GM23338 (cell line): ENCODE results near the gene CBX8. TPM values are rescaled to one million over a fixed set of nuclear protein-coding genes. Genes with fewer than 3 reads are reported as not detected.

Experiments used
- ATAC-seq: fragments of 200-7000 bp; cut with Tn5 transposase; 3 replicates; pipeline ENCODE4 v1.9.1; 2020
- DNase-seq: peaks from one replicate; pipeline ENCODE4 v3.0.0-alpha.2; 2015; ENCODE audit warnings: low spot score
- H2AFZ ChIP-seq: fragments of 200-600 bp; sonication (generic); 2 replicates; pipeline ENCODE4 v1.8.0; 2016; ENCODE audit warnings: antibody characterized with exemption, mild to moderate bottlenecking, moderate library complexity
- H3F3A ChIP-seq: fragments of 200-600 bp; sonication (generic); replicated peaks from 2 replicates; pipeline ENCODE4 v1.8.0; 2017; ENCODE audit warnings: antibody characterized with exemption, mixed run types, low read depth
- H3K27ac ChIP-seq: fragments of 200-600 bp; sonication (generic); 2 replicates; pipeline ENCODE4 v1.6.1; 2016; ENCODE audit warnings: low read depth
- H3K27me3 ChIP-seq: fragments of 200-600 bp; sonication (generic); 2 replicates; pipeline ENCODE4 v1.8.0; 2016; ENCODE audit warnings: mild to moderate bottlenecking, mixed run types, moderate library complexity; ENCODE audit not compliant: insufficient read depth
- H3K36me3 ChIP-seq: fragments of 200-600 bp; sonication (generic); 2 replicates; pipeline ENCODE4 v1.8.0; 2016; ENCODE audit warnings: mild to moderate bottlenecking; ENCODE audit not compliant: insufficient read depth
- H3K4me1 ChIP-seq: fragments of 200-600 bp; sonication (generic); 2 replicates; pipeline ENCODE4 v1.8.0; 2016; ENCODE audit warnings: mild to moderate bottlenecking, moderate library complexity; ENCODE audit not compliant: insufficient read depth
- H3K4me2 ChIP-seq: fragments of 200-600 bp; sonication (generic); 2 replicates; pipeline ENCODE4 v1.7.1; 2017; ENCODE audit warnings: mixed run types
- H3K4me3 ChIP-seq: fragments of 200-600 bp; sonication (generic); 2 replicates; pipeline ENCODE4 v1.6.1; 2016; ENCODE audit warnings: mixed run types
- H3K79me2 ChIP-seq: fragments of 200-600 bp; sonication (generic); replicated peaks from 2 replicates; pipeline ENCODE4 v1.8.0; 2017; ENCODE audit warnings: mild to moderate bottlenecking; ENCODE audit not compliant: insufficient read depth
- H3K9me2 ChIP-seq: fragments of 200-600 bp; sonication (generic); 2 replicates; pipeline ENCODE4 v1.8.0; 2017; ENCODE audit not compliant: insufficient read depth
- H4K20me1 ChIP-seq: fragments of 200-600 bp; sonication (generic); replicated peaks from 2 replicates; pipeline ENCODE4 v1.8.0; 2017; ENCODE audit warnings: mild to moderate bottlenecking; ENCODE audit not compliant: insufficient read depth
- H3K27ac Mint-ChIP-seq: 2 replicates; pipeline ENCODE4 v1.8.0; 2020; ENCODE audit warnings: inconsistent platforms, mild to moderate bottlenecking, moderate library complexity, mixed read lengths
- H3K27me3 Mint-ChIP-seq: 3 replicates; pipeline ENCODE4 v1.8.0; 2022; ENCODE audit warnings: low read depth, mild to moderate bottlenecking, moderate library complexity, mixed read lengths, inconsistent platforms; ENCODE audit not compliant: insufficient read depth, poor library complexity
- H3K36me3 Mint-ChIP-seq: 3 replicates; pipeline ENCODE4 v1.8.0; 2021; ENCODE audit warnings: low read depth, mild to moderate bottlenecking, inconsistent platforms, moderate library complexity, mixed read lengths
- H3K4me1 Mint-ChIP-seq: 3 replicates; pipeline ENCODE4 v1.8.0; 2020; ENCODE audit warnings: mild to moderate bottlenecking, inconsistent platforms, mixed read lengths
- H3K4me3 Mint-ChIP-seq: 3 replicates; pipeline ENCODE4 v1.8.0; 2021; ENCODE audit warnings: moderate library complexity, mild to moderate bottlenecking, inconsistent platforms, mixed read lengths
- H3K9me3 Mint-ChIP-seq: 3 replicates; pipeline ENCODE4 v1.8.0; 2020; ENCODE audit warnings: moderate library complexity, mild to moderate bottlenecking, inconsistent platforms, mixed read lengths
- CREB1 ChIP-seq: fragments of 250-450 bp; sonication (Bioruptor Pico); IDR thresholded peaks from 2 replicates; pipeline ENCODE4 v1.5.0; 2020; ENCODE audit warnings: low read depth, mild to moderate bottlenecking, moderate library complexity
- CTCF ChIP-seq, 2 experiments: fragments of 200-600 bp in 1 of 2; sonication (generic) in 1 of 2; conservative IDR thresholded peaks; 2 replicates each; pipeline versions ENCODE4 v1.5.1 to v1.6.1; 2016 to 2017; ENCODE audit warnings: antibody characterized with exemption in 2 of 2, low read depth in 2 of 2, mild to moderate bottlenecking in 2 of 2, moderate library complexity in 1 of 2
- EZH2 ChIP-seq: fragments of 200-600 bp; sonication (generic); IDR thresholded peaks from one replicate; pipeline ENCODE4 v1.8.0; 2017; ENCODE audit warnings: antibody characterized with exemption, mild to moderate bottlenecking, low read depth; ENCODE audit not compliant: unreplicated experiment
- EZH2phosphoT487 ChIP-seq: fragments of 200-600 bp; sonication (generic); IDR thresholded peaks from one replicate; pipeline ENCODE4 v1.8.1; 2018; ENCODE audit warnings: antibody characterized with exemption; ENCODE audit not compliant: unreplicated experiment
- ZNF462 ChIP-seq: fragments of 250-450 bp; sonication (Bioruptor Pico); IDR thresholded peaks from 2 replicates; pipeline ENCODE4 v1.5.0; 2020; ENCODE audit warnings: mild to moderate bottlenecking, moderate library complexity
- polyA plus RNA-seq: library from polyadenylated mRNA; unstranded; fragments of >200 nt; fragmentation: Nextera tagmentation; extraction: Ambion mirVana; gene quantifications from 2 replicates; pipeline ENCODE4 v1.2.1, GENCODE V29; 2016
- total RNA-seq: library from RNA; depleted of rRNA; stranded (reverse); fragments of >200 nt; shearing (Covaris generic); gene quantifications from 2 replicates; pipeline ENCODE4 v1.2.3, GENCODE V29; 2014

CBX8 gene
- total and polyA plus RNA-seq, 2 experiments from 2014 or later = 1.0 to 1.3 TPM

GRCh38 chr17:79811011-79811867 lies 14.4 kb upstream of the CBX8 start:
- ATAC-seq (no peak), DNase-seq (no peak)
- Histone ChIP-seq H3K27me3 (peaks cover 94% of the 10 kb centered on the region), H3K79me2 (no peaks in the 10 kb centered on the region), H3K4me2 (peak overlapping the region; percentile 77), H3K4me3 (peak overlapping the region; percentile 41), H4K20me1 (peaks cover 6% of the 10 kb centered on the region), H2AFZ (no peak overlapping the region), H3K36me3 (no peaks in the 10 kb centered on the region), H3K27ac (no peak overlapping the region), H3K4me1 (peaks cover 38% of the 10 kb centered on the region), H3K9me2 (no peaks in the 10 kb centered on the region), H3F3A (peaks cover 35% of the 10 kb centered on the region)
- Mint-ChIP-seq H3K9me3 (peaks cover 6% of the 10 kb centered on the region; the same call in 1 of the 3 replicates), H3K27me3 (peaks cover 90% of the 10 kb centered on the region), H3K4me1 (peaks cover 41% of the 10 kb centered on the region), H3K4me3 (peak overlapping the region; percentile 60), H3K36me3 (peaks cover 3% of the 10 kb centered on the region; the same call in 1 of the 3 replicates), H3K27ac (no peak overlapping the region)
- TF ChIP-seq CREB1 (CRISPR knock-in tag) (no peak), CTCF (conservative IDR thresholded peaks at IDR 0.05; ENCODE audit: low read depth in 2 of 2) (peak; percentile 37 to 46), EZH2phosphoT487 (no peak), ZNF462 (no peak), EZH2 (peak; percentile 65)
